ENCODE data around the gene RAB7A.

DNA sequence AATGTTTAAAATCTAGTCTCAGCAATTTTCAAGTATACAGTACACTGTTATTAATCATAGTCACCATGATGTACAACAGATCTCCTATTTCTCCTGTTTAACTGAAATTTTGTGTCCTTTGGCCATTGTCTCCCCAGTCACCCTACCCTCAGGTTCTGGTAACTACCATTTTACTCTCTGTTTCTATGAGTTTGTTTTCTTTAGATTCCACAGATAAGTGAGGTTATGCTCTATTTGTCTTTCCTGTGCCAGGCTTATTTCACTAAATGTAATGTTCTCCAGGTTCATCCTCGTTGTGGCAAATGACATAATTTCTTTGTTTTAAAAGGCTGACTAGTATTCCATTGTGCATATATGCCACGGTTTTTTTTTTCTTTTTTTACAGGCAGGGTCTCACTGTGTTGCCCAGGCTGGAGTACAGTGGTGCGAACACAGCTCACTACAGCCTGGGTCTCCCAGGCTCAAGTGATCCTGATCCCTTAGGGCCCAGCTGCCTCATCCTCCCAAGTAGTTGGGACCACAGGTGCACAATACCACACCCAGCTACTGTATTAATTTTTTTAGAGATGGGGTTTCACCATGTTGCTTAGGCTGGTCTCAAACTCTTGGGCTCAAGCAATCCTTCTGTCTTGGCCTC, 50.0 kb downstream of the RAB7A start:
- TF ChIP-seq CTCF (IDR thresholded peaks at IDR 0.05; ENCODE audit: insufficient read depth, low read depth, low read length), result no peak
- TF ChIP-seq EZH2 (IDR thresholded peaks at IDR 0.05; ENCODE audit: insufficient read depth, low read length), result no peak

Data from astrocyte (in vitro differentiated cells and primary cell).